Measurements from ENCODE around the gene ANXA6.
A peak's percentile ranks its signal among the peaks of the same experiment; 100 is the strongest.

Gene ANXA6

GRCh38 chr5:151150471-151151262 lies 6.9 kb downstream of the ANXA6 start:
- Mint-ChIP-seq H3K36me3 (peaks cover 57% of the 10 kb centered on the region), H3K4me3 (peak overlapping the region; percentile 64), H3K4me1 (peaks cover 100% of the 10 kb centered on the region), H3K27me3 (no peaks in the 10 kb centered on the region), H3K9me3 (no peaks in the 10 kb centered on the region), H3K27ac (peak overlapping the region; percentile 99)
- peak; percentile 68 for ATAC-seq

- Mint-ChIP-seq H3K27me3 (no peaks in the 10 kb centered on the region), H3K36me3 (peaks cover 59% of the 10 kb centered on the region), H3K4me3 (no peak overlapping the region), H3K4me1 (peaks cover 100% of the 10 kb centered on the region), H3K27ac (peak overlapping the region; percentile 99), H3K9me3 (no peaks in the 10 kb centered on the region)
- ATAC-seq = no peak
These were observed 9.0 kb downstream of the ANXA6 start for GRCh38 chr5:151148583-151148982.

GRCh38 chr5:151147033-151147432 lies 10.5 kb downstream of the ANXA6 start:
- Mint-ChIP-seq H3K9me3 (no peaks in the 10 kb centered on the region), H3K4me1 (peaks cover 100% of the 10 kb centered on the region), H3K4me3 (no peak overlapping the region), H3K27me3 (no peaks in the 10 kb centered on the region), H3K27ac (peak overlapping the region; percentile 99), H3K36me3 (peaks cover 53% of the 10 kb centered on the region)
- no peak for ATAC-seq

- peaks cover 56% of the 10 kb centered on the region for H3K36me3 Mint-ChIP-seq
- H3K4me1 Mint-ChIP-seq = peaks cover 100% of the 10 kb centered on the region
- H3K27me3 Mint-ChIP-seq = no peaks in the 10 kb centered on the region
- H3K9me3 Mint-ChIP-seq = no peaks in the 10 kb centered on the region
- ATAC-seq = no peak
- H3K4me3 Mint-ChIP-seq = peak overlapping the region; percentile 35
- peak overlapping the region; percentile 99 for H3K27ac Mint-ChIP-seq
These were observed 11.5 kb downstream of the ANXA6 start for GRCh38 chr5:151146061-151146460.

- H3K9me3 Mint-ChIP-seq = no peaks in the 10 kb centered on the region
- H3K27me3 Mint-ChIP-seq = no peaks in the 10 kb centered on the region
- peaks cover 95% of the 10 kb centered on the region for H3K4me1 Mint-ChIP-seq
- peaks cover 62% of the 10 kb centered on the region for H3K36me3 Mint-ChIP-seq
- no peak for ATAC-seq
- H3K4me3 Mint-ChIP-seq = no peak overlapping the region
- H3K27ac Mint-ChIP-seq = peak overlapping the region; percentile 99
These were observed 12.7 kb downstream of the ANXA6 start for GRCh38 chr5:151144922-151145321.

GRCh38 chr5:151144275-151144674 lies 13.3 kb downstream of the ANXA6 start:
- Mint-ChIP-seq H3K27me3 (no peaks in the 10 kb centered on the region), H3K9me3 (no peaks in the 10 kb centered on the region), H3K4me3 (no peak overlapping the region), H3K4me1 (peaks cover 89% of the 10 kb centered on the region), H3K36me3 (peaks cover 63% of the 10 kb centered on the region), H3K27ac (peak overlapping the region; percentile 99)
- no peak for ATAC-seq

GRCh38 chr5:151143645-151144044 lies 13.9 kb downstream of the ANXA6 start:
- Mint-ChIP-seq H3K4me3 (no peak overlapping the region), H3K27ac (peak overlapping the region; percentile 99), H3K4me1 (peaks cover 89% of the 10 kb centered on the region), H3K36me3 (peaks cover 64% of the 10 kb centered on the region), H3K27me3 (no peaks in the 10 kb centered on the region), H3K9me3 (no peaks in the 10 kb centered on the region)
- ATAC-seq = no peak

- Mint-ChIP-seq H3K4me1 (peaks cover 89% of the 10 kb centered on the region), H3K27ac (peak overlapping the region; percentile 99), H3K27me3 (no peaks in the 10 kb centered on the region), H3K36me3 (peaks cover 65% of the 10 kb centered on the region), H3K9me3 (no peaks in the 10 kb centered on the region), H3K4me3 (peak overlapping the region; percentile 3)
- ATAC-seq = no peak
These were observed 14.6 kb downstream of the ANXA6 start for GRCh38 chr5:151142933-151143332.

GRCh38 chr5:151141535-151141934 lies 16.0 kb downstream of the ANXA6 start:
- peak; percentile 96 for ATAC-seq
- Mint-ChIP-seq H3K4me3 (peak overlapping the region; percentile 69), H3K9me3 (no peaks in the 10 kb centered on the region), H3K4me1 (peaks cover 89% of the 10 kb centered on the region), H3K27ac (peak overlapping the region; percentile 99), H3K36me3 (peaks cover 68% of the 10 kb centered on the region), H3K27me3 (no peaks in the 10 kb centered on the region)

- Mint-ChIP-seq H3K27me3 (no peaks in the 10 kb centered on the region), H3K36me3 (peaks cover 72% of the 10 kb centered on the region), H3K4me1 (peaks cover 89% of the 10 kb centered on the region), H3K4me3 (peak overlapping the region; percentile 69), H3K9me3 (no peaks in the 10 kb centered on the region), H3K27ac (peak overlapping the region; percentile 99)
- ATAC-seq = no peak
These were observed 16.7 kb downstream of the ANXA6 start for GRCh38 chr5:151140686-151141459.

GRCh38 chr5:151139646-151140045 lies 17.9 kb downstream of the ANXA6 start:
- no peaks in the 10 kb centered on the region for H3K9me3 Mint-ChIP-seq
- peak overlapping the region; percentile 58 for H3K27ac Mint-ChIP-seq
- ATAC-seq = no peak
- peaks cover 78% of the 10 kb centered on the region for H3K36me3 Mint-ChIP-seq
- no peaks in the 10 kb centered on the region for H3K27me3 Mint-ChIP-seq
- no peak overlapping the region for H3K4me3 Mint-ChIP-seq
- H3K4me1 Mint-ChIP-seq = peaks cover 89% of the 10 kb centered on the region

GRCh38 chr5:151139015-151139414 lies 18.6 kb downstream of the ANXA6 start:
- peaks cover 89% of the 10 kb centered on the region for H3K4me1 Mint-ChIP-seq
- no peaks in the 10 kb centered on the region for H3K27me3 Mint-ChIP-seq
- H3K27ac Mint-ChIP-seq = peak overlapping the region; percentile 58
- H3K4me3 Mint-ChIP-seq = no peak overlapping the region
- ATAC-seq = no peak
- H3K9me3 Mint-ChIP-seq = no peaks in the 10 kb centered on the region
- peaks cover 79% of the 10 kb centered on the region for H3K36me3 Mint-ChIP-seq

GRCh38 chr5:151138114-151138513 lies 19.5 kb downstream of the ANXA6 start:
- Mint-ChIP-seq H3K27ac (peak overlapping the region; percentile 58), H3K4me3 (no peak overlapping the region), H3K27me3 (no peaks in the 10 kb centered on the region), H3K36me3 (peaks cover 77% of the 10 kb centered on the region), H3K4me1 (peaks cover 89% of the 10 kb centered on the region), H3K9me3 (no peaks in the 10 kb centered on the region)
- no peak for ATAC-seq

- Mint-ChIP-seq H3K27me3 (no peaks in the 10 kb centered on the region), H3K36me3 (peaks cover 81% of the 10 kb centered on the region), H3K4me3 (no peak overlapping the region), H3K27ac (peak overlapping the region; percentile 58), H3K9me3 (no peaks in the 10 kb centered on the region), H3K4me1 (peaks cover 89% of the 10 kb centered on the region)
- ATAC-seq = no peak
These were observed 20.3 kb downstream of the ANXA6 start for GRCh38 chr5:151137067-151137825.

GRCh38 chr5:151134228-151134627 lies 23.4 kb downstream of the ANXA6 start:
- peaks cover 95% of the 10 kb centered on the region for H3K36me3 Mint-ChIP-seq
- peaks cover 96% of the 10 kb centered on the region for H3K4me1 Mint-ChIP-seq
- peak overlapping the region; percentile 19 for H3K4me3 Mint-ChIP-seq
- H3K27me3 Mint-ChIP-seq = no peaks in the 10 kb centered on the region
- peak overlapping the region; percentile 48 for H3K27ac Mint-ChIP-seq
- no peaks in the 10 kb centered on the region for H3K9me3 Mint-ChIP-seq
- peak; percentile 44 for ATAC-seq

Measured in stimulated activated memory B cell treated with anti-CD40 and anti-IgM and Interleukin-4, amounts not matched to agents 10 μg/mL and 1 μg/mL and 100 μg/mL, for 72 hours (primary cell).